GM18907 (cell line): ENCODE data around the gene ARNT2.

Experiments
- ATAC-seq: cut with Tn5 transposase; IDR thresholded peaks from one replicate; pipeline ENCODE4 v1.9.1; 2021; ENCODE audit warnings: mild to moderate bottlenecking, moderate library complexity; ENCODE audit not compliant: unreplicated experiment

The ARNT2 gene

GRCh38 chr15:80568876-80569605, 164.9 kb downstream of the ARNT2 start:
- ATAC-seq, result no peak

GRCh38 chr15:80569656-80570055, 165.5 kb downstream of the ARNT2 start:
- ATAC-seq, result no peak

GRCh38 chr15:80570553-80570952, 166.4 kb downstream of the ARNT2 start:
- ATAC-seq, result no peak

DNA sequence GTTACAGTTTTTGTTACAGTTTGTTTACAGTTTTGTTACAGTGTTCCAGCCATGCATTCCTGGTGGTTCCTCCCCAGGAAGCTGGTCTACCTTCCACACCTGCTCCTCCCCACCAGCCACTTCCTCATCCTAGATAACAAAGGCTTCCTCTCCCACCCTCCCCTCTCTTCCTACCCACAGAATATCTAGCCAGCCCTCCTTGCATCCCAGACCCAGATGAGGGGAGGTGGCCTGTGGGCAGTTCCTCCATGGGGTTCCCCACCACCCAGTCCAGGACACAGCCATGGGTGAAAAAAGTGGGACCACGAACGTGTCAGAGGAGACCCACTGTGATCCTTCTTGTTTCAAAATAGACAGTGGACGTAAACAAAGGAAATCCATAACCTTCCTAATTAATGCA, 168.2 kb downstream of the ARNT2 start:
- no peak for ATAC-seq

DNA sequence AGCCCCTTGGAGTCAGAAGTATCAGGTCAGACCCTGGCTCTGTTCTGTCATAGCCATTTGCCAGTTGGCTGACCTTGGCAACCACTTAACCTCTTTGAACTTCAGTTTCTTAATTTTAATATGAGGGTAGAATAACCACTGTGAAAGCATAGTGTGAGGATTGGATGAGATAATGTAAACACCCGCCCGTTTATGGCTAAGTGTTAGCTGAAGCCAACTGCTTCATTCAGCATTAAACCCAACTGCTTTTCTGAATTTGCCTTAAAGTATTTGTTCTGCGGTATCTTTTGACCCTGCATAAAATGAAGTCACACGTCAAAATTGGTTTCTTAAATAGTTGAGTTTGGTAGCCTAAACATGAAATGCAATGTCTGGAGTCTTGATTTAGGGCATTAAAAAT, 169.4 kb downstream of the ARNT2 start:
- ATAC-seq, result no peak

- ATAC-seq, result no peak
These were observed 170.4 kb downstream of the ARNT2 start for GRCh38 chr15:80574590-80574989.

- ATAC-seq, result no peak
These were observed 172.4 kb downstream of the ARNT2 start for GRCh38 chr15:80576519-80577090.

GRCh38 chr15:80577552-80578205, 173.5 kb downstream of the ARNT2 start:
- ATAC-seq, result no peak

- no peak for ATAC-seq
These were observed 174.0 kb downstream of the ARNT2 start for GRCh38 chr15:80578206-80578595.

DNA sequence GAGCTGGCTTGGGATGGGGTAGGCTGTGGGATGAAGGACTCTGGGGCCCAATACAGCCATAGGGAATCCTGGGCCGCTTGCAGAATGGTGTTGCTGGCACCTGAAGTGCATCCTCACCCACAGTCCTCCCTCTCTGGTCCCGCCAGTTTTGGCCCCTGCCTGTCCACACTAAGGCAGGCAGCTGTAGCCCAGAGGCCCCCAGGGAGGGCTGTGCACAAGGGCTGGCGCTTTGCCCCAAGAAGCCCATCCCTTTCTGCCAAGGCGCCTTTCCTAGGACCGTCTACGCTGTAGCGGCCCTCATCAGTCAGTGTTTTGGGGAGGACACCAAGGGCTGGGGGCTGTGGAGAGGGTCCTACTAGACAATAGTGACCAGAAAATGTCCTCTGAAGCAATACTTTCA, 174.7 kb downstream of the ARNT2 start:
- ATAC-seq, result no peak

GRCh38 chr15:80579611-80580010, 175.4 kb downstream of the ARNT2 start:
- no peak for ATAC-seq

GRCh38 chr15:80580106-80580505, 175.9 kb downstream of the ARNT2 start:
- ATAC-seq, result no peak

DNA sequence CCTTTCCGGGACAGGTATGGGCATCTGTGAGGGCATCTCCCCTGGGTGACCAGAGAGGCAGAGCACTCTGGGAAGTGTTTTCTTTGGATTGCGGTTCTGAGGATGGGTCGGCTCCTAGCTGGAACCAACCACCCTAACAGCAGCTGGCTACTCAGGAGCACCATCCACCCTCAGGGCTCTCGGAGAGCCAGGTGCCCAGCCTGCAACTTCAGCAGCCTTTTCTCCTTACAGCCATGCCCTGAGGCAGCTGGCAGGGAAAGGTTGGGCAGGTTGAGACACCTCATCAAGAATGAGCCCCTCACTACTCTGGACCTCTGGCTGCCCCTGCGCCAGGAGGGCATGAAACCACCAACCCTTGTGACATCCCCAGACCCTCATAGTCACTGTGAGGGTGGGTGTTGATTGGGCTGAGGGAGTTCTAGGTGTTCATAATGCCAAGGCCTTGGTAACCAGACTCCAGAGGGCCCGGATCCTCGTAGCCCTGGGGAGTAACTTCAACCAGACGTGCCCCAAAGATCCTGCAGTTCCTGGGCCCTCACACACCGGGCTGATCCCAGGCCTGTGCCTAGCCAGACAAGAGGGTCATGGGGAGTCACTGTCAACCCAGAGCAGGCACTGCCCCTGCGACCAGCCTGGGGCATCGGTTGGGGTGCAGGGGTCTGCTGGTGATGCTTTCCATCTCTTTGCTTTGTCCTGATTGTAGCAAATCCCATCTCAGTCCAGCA, 176.5 kb downstream of the ARNT2 start:
- ATAC-seq, result no peak

DNA sequence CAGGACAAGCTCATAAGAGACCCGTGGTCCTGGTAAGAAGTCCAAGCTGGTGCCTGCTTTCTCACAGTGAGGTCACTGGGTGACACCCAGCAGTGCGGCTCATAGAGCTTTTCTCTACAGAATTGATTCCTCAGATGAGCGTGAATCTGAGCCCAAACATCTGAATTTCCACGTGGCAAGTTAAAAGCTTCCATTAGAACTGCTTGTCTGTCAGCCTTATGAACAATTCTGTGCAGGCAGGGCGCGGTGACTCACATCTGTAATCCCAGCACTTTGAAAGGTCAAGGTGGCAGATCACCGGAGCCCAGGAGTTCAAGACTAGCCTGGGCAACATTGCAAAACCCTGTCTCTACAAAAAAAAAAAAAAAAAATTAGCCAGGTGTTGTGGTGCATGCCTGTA, 177.8 kb downstream of the ARNT2 start:
- ATAC-seq, result no peak

DNA sequence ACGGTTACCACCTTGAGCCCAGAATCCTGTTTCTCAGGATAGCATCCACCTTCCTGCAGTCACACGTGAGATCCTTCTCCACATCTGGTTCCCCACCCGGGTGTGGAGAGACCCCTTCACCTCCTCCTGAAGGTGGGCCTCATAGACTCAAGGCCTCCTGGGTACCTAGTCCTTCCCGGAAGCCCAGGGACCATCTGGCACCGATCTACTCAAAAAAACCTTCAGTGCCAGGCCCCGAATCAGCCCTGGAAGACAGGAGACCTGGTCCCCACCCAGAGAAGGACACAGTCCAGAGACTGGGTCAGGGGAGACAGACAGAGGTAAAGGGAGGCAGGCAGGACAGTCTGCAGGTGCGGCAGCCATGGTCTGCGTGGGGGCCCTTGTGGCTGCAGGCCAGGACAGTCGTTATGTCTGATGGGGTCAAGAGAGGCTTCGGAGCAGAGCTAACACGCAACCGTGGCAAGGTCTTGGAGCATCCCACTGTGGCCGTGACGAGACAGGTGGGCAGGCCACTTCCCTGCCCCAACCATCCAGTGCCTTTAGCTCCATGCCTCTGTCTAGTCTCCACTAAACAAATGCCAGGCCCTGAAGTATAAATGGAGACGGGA, 178.7 kb downstream of the ARNT2 start:
- no peak for ATAC-seq

DNA sequence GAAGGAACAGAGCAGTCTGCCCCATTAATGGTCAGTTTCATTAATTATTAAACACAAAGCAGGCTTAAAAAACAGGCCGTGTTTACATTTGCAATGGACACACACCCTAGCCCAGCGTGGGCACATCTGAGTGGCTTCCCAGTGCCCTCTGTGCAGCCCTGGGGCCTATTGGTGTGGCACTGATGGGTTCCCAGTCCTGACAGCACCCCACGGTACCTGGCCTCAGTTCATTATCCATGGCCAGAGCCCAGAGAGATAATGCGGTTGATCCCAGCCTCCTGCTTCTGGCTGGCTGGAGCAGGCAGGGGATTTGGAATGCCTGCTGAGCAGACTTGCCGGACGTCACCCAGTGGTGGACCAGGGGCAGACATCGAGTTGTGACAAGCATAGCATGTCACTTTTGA, 180.4 kb downstream of the ARNT2 start:
- ATAC-seq, result no peak

DNA sequence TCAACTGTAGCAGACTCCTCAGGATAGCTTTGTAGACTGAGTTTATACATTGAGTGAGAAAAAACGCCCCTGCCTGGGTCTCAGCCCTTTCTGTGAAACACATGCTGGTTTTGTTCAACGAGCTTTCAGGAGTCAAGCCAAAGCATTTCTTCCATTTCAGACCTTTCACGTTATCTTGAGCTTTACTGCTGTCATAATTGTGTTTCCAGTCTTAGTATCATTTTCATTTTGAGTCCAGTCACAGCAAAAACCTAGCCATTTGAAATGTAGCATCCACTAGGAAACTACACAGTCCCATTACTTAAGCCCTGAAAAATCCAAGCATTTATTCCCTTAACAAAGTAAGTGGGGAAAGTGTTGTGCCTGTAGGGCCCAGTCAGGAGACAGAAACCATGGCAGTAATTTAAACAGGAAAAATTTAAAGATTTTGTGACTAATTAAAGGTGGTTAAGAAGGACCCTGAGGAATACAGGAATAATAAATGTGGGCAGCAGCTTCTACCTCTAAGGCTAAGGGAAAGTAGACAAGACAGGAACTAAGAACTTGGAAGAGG, 180.9 kb downstream of the ARNT2 start:
- no peak for ATAC-seq

- ATAC-seq, result no peak
These were observed 181.4 kb downstream of the ARNT2 start for GRCh38 chr15:80585544-80586018.

- no peak for ATAC-seq
These were observed 182.0 kb downstream of the ARNT2 start for GRCh38 chr15:80586161-80586560.

DNA sequence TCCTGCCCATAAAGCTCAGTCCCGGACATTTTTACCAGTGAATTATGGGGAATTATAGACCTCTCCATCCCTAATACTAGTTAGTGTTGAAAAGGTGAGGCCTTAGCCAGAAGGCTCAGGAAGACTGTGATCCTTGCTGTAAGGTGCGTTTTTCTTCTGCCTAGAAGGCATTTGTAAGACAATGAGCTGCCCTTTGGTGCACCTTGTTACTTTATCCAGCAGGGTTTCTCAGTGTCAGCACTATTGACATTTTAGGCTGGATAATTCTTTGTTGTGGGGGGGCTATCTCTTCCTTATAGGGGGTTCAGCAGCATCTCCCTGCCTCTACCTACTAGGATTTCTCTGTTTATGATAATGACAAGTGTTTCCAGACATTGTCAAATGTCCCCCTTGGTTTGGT, 182.8 kb downstream of the ARNT2 start:
- ATAC-seq, result no peak
